BLaER1 treated with 17β-estradiol and CSF1 and Interleukin-3, amounts not matched to agents 10 nM and 100 nM (cell line): Measurements from ENCODE around the gene ROBO1.

Experiments
- H3K27ac ChIP-seq, 11 experiments: shearing (Covaris generic); formaldehyde crosslinking; 2 replicates each; pipeline ENCODE4 v1.8.1; 2022
- H3K27me3 ChIP-seq, 11 experiments: shearing (Covaris generic); formaldehyde crosslinking; 2 replicates each; pipeline ENCODE4 v1.8.1; 2022
- H3K36me3 ChIP-seq, 11 experiments: shearing (Covaris generic); formaldehyde crosslinking; 2 replicates each; pipeline ENCODE4 v1.8.1; 2022
- H3K4me1 ChIP-seq, 10 experiments: shearing (Covaris generic); formaldehyde crosslinking; 2 replicates each; pipeline ENCODE4 v1.8.1; 2022
- H3K4me2 ChIP-seq, 11 experiments: shearing (Covaris generic); formaldehyde crosslinking; 2 replicates each; pipeline ENCODE4 v1.8.1; 2022
- H3K4me3 ChIP-seq, 10 experiments: shearing (Covaris generic); formaldehyde crosslinking; 2 replicates each; pipeline ENCODE4 v1.8.1; 2022
- H3K9ac ChIP-seq, 11 experiments: shearing (Covaris generic); formaldehyde crosslinking; 2 replicates each; pipeline ENCODE4 v1.8.1; 2022
- H3K9me3 ChIP-seq, 11 experiments: shearing (Covaris generic); formaldehyde crosslinking; replicated peaks in 1 of 11; 2 replicates each; pipeline ENCODE4 v1.8.1; 2022
- H4K20me1 ChIP-seq, 11 experiments: shearing (Covaris generic); formaldehyde crosslinking; 2 replicates each; pipeline ENCODE4 v1.8.1; 2022
- Cebpa-rat ChIP-seq, 11 experiments: shearing (Covaris generic); IDR thresholded peaks; 2 replicates each; pipeline ENCODE4 v1.8.1; 2022

The ROBO1 gene

DNA sequence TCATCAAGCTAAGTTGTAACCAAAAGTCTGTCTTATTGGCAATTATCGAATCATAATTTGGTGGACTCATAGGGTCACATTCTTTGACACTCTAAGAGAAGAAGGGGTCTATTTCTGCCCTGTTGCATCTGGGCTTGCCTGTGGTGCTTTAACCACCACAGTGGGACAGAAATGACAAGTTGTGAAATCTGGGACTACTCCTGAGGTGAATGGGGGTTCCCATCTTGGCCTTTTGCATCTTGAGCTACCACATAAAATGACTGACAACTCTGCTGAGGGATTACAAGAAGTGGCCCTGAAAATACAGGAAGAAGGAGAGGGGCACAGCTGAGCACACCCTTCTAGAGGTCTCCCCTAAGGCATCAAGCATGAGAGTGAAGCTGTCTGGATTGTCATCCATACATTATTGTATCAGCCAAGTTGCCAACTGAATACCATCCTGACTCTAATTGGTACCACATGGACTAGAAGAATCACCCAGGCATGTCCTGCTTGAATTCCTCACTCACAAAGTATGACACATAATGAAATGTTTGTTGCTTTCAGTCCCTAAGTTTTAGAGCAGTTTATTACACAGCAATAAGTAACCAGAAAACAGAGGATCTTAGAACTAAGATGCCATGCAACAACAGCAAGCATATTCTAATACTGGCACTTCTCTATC is 306.5 kb downstream of the ROBO1 start:
- no peak for TF ChIP-seq Cebpa-rat (IDR thresholded peaks at IDR 0.05)
- Histone ChIP-seq H3K4me1 (no peaks in the 10 kb centered on the region), H3K9me3 (no peaks in the 10 kb centered on the region), H3K4me3 (no peak overlapping the region), H3K27ac (no peak overlapping the region), H3K4me2 (no peak overlapping the region), H3K27me3 (no peaks in the 10 kb centered on the region), H3K36me3 (no peaks in the 10 kb centered on the region), H3K9ac (no peak overlapping the region), H4K20me1 (no peaks in the 10 kb centered on the region)

GRCh38 chr3:79453600-79453999 is 314.2 kb downstream of the ROBO1 start:
- H3K4me1 ChIP-seq, result peaks cover 0 to 8% (median 0%) of the 10 kb centered on the region in 10 experiments; a peak in 5 of 20 replicates
- no peak overlapping the region for H3K27ac ChIP-seq
- H4K20me1 ChIP-seq, result no peaks in the 10 kb centered on the region
- no peak overlapping the region for H3K9ac ChIP-seq
- no peak for TF ChIP-seq Cebpa-rat (IDR thresholded peaks at IDR 0.05)
- no peaks in the 10 kb centered on the region for H3K9me3 ChIP-seq
- H3K27me3 ChIP-seq, result peaks cover 0 to 8% (median 0%) of the 10 kb centered on the region in 11 experiments; a peak in 1 of 22 replicates
- no peak overlapping the region for H3K4me3 ChIP-seq
- H3K4me2 ChIP-seq, result peak overlapping the region in 1 of 11 experiments; percentile 38; a peak in 2 of 22 replicates
- no peaks in the 10 kb centered on the region for H3K36me3 ChIP-seq

GRCh38 chr3:79436387-79436786 is 331.4 kb downstream of the ROBO1 start:
- Histone ChIP-seq H3K4me3 (no peak overlapping the region), H3K27me3 (no peaks in the 10 kb centered on the region), H3K27ac (no peak overlapping the region), H3K36me3 (no peaks in the 10 kb centered on the region), H4K20me1 (no peaks in the 10 kb centered on the region), H3K4me1 (no peaks in the 10 kb centered on the region), H3K9ac (no peak overlapping the region), H3K9me3 (peaks cover 0 to 7% (median 0%) of the 10 kb centered on the region in 11 experiments; a peak in 2 of 22 replicates), H3K4me2 (no peak overlapping the region)
- TF ChIP-seq Cebpa-rat (IDR thresholded peaks at IDR 0.05), result no peak

- no peak overlapping the region for H3K4me2 ChIP-seq
- H3K27me3 ChIP-seq, result no peaks in the 10 kb centered on the region
- no peak overlapping the region for H3K4me3 ChIP-seq
- no peaks in the 10 kb centered on the region for H4K20me1 ChIP-seq
- no peaks in the 10 kb centered on the region for H3K4me1 ChIP-seq
- no peak overlapping the region for H3K27ac ChIP-seq
- no peaks in the 10 kb centered on the region for H3K36me3 ChIP-seq
- no peak for TF ChIP-seq Cebpa-rat (IDR thresholded peaks at IDR 0.05)
- H3K9ac ChIP-seq, result no peak overlapping the region
- no peaks in the 10 kb centered on the region for H3K9me3 ChIP-seq
Measured at GRCh38 chr3:79427081-79427480, 340.7 kb downstream of the ROBO1 start.

- Histone ChIP-seq H3K27me3 (no peaks in the 10 kb centered on the region), H3K9ac (no peak overlapping the region), H4K20me1 (no peaks in the 10 kb centered on the region), H3K4me1 (no peaks in the 10 kb centered on the region), H3K4me2 (no peak overlapping the region), H3K36me3 (no peaks in the 10 kb centered on the region), H3K27ac (no peak overlapping the region), H3K4me3 (no peak overlapping the region), H3K9me3 (no peaks in the 10 kb centered on the region)
- TF ChIP-seq Cebpa-rat (IDR thresholded peaks at IDR 0.05), result no peak
Measured at GRCh38 chr3:79424811-79425210, 343.0 kb downstream of the ROBO1 start.

DNA sequence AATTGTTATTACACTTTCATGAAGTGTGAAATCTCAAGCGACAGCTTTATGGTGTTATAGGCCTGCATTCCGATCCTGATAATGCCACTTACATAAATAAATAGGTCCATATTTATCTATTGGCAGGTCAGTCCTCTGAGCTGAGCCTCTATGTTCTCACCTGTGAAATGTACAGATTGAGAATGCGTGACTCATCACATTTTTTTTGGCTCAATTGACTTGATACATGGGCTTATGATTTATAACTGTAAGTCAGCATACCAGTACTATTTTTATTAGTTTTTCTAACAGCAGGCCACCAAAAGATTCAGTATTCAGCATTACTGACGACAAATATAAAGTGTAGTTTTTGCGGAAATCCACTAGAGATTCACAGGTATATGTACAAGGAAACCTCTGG is 344.4 kb downstream of the ROBO1 start:
- Histone ChIP-seq H3K27me3 (no peaks in the 10 kb centered on the region), H4K20me1 (no peaks in the 10 kb centered on the region), H3K27ac (no peak overlapping the region), H3K9me3 (no peaks in the 10 kb centered on the region), H3K9ac (no peak overlapping the region), H3K4me1 (no peaks in the 10 kb centered on the region), H3K36me3 (no peaks in the 10 kb centered on the region), H3K4me3 (no peak overlapping the region), H3K4me2 (no peak overlapping the region)
- no peak for TF ChIP-seq Cebpa-rat (IDR thresholded peaks at IDR 0.05)

DNA sequence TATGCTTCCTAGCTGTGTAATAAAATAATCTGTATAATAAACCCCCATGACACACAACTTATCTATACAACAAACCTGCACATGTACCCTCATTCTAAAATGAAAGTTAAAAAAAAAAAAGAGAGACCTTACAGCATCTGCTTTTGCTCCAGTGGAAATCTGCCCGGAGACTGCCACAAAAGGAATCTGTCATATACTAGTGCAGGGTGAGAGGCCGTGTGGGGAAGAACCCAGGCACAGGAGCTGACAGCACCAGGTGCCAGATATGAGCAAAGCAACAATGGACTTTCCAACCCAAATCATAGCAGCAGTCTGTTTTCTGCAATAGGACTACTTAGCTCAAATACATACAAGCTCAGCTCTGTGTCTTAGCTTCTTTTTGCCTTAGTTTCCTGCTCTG is 346.5 kb downstream of the ROBO1 start:
- no peaks in the 10 kb centered on the region for H4K20me1 ChIP-seq
- no peak overlapping the region for H3K4me2 ChIP-seq
- H3K4me1 ChIP-seq, result no peaks in the 10 kb centered on the region
- H3K9me3 ChIP-seq, result no peaks in the 10 kb centered on the region
- no peaks in the 10 kb centered on the region for H3K27me3 ChIP-seq
- H3K9ac ChIP-seq, result no peak overlapping the region
- no peak for TF ChIP-seq Cebpa-rat (IDR thresholded peaks at IDR 0.05)
- H3K4me3 ChIP-seq, result no peak overlapping the region
- no peaks in the 10 kb centered on the region for H3K36me3 ChIP-seq
- H3K27ac ChIP-seq, result no peak overlapping the region

DNA sequence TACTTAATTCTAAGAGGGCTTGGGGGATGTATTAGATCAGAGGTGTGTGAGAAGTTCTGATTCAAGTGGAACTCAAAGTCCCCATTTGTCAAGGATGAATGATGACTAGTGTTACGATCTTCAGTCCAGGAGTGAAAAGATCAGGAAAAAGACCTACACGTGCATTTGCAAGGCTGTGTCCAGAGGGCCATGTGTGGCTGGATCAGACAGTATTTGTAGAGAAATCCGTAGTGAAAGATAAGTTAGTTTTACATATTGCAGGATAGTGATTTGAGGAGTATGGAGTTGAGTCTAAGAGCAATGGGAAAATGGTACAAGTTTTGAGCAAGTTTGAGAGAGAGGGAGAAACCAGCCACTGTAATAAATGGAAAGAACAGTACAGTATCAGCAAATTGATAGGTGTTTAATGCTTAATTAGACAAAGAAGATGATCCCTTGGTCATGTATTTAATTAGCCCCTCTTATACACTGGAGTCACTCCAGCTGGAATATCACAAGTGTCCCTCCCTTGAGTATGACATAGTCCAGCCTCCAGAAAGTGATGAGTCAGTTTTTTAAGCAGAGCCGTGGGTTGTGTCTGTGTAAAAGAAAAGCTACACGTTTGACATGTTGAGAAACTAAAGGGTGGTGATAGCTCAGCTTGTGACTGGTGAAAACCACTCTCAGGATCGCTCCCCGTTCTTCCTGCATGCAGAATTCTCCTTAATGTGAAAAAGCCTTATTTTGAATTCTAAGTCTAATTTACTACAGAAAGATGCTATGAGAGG is 348.8 kb downstream of the ROBO1 start:
- TF ChIP-seq Cebpa-rat (IDR thresholded peaks at IDR 0.05), result no peak
- Histone ChIP-seq H3K9me3 (no peaks in the 10 kb centered on the region), H4K20me1 (no peaks in the 10 kb centered on the region), H3K27ac (no peak overlapping the region), H3K27me3 (no peaks in the 10 kb centered on the region), H3K4me2 (no peak overlapping the region), H3K36me3 (no peaks in the 10 kb centered on the region), H3K9ac (no peak overlapping the region), H3K4me1 (no peaks in the 10 kb centered on the region), H3K4me3 (no peak overlapping the region)

GRCh38 chr3:79415356-79415755 is 352.4 kb downstream of the ROBO1 start:
- no peak for TF ChIP-seq Cebpa-rat (IDR thresholded peaks at IDR 0.05)

GRCh38 chr3:79414806-79415205 is 353.0 kb downstream of the ROBO1 start:
- Histone ChIP-seq H3K27ac (no peak overlapping the region), H3K27me3 (no peaks in the 10 kb centered on the region), H3K9me3 (no peaks in the 10 kb centered on the region), H4K20me1 (no peaks in the 10 kb centered on the region), H3K4me3 (no peak overlapping the region), H3K9ac (no peak overlapping the region), H3K4me1 (peaks cover 0 to 7% (median 2%) of the 10 kb centered on the region in 10 experiments; a peak in 5 of 20 replicates), H3K4me2 (no peak overlapping the region), H3K36me3 (no peaks in the 10 kb centered on the region)
- TF ChIP-seq Cebpa-rat (IDR thresholded peaks at IDR 0.05), result no peak

More at GRCh38 chr3:79415356-79415755, 352.4 kb downstream of the ROBO1 start:
- Histone ChIP-seq H3K9me3 (no peaks in the 10 kb centered on the region), H3K27ac (no peak overlapping the region), H3K4me3 (no peak overlapping the region), H3K9ac (no peak overlapping the region), H4K20me1 (no peaks in the 10 kb centered on the region), H3K27me3 (no peaks in the 10 kb centered on the region), H3K4me2 (no peak overlapping the region), H3K4me1 (peaks cover 0 to 5% (median 2%) of the 10 kb centered on the region in 10 experiments; a peak in 5 of 20 replicates), H3K36me3 (no peaks in the 10 kb centered on the region)
